GM19240 (cell line): ENCODE results near the gene FGFR2.

Experiments
- DNase-seq: peaks from one replicate; pipeline ENCODE4 v3.0.0; 2011; ENCODE audit warnings: low spot score; ENCODE audit not compliant: insufficient read length

Gene FGFR2

GRCh38 chr10:121459279-121459621 lies 139.0 kb downstream of the FGFR2 start:
- DNase-seq, result no peak

GRCh38 chr10:121457729-121458128 lies 140.5 kb downstream of the FGFR2 start:
- no peak for DNase-seq

GRCh38 chr10:121455377-121455776 lies 142.9 kb downstream of the FGFR2 start:
- no peak for DNase-seq

GRCh38 chr10:121454781-121455180 lies 143.5 kb downstream of the FGFR2 start:
- DNase-seq, result no peak

GRCh38 chr10:121453160-121453559 lies 145.1 kb downstream of the FGFR2 start:
- DNase-seq, result no peak

- no peak for DNase-seq
These were observed 145.7 kb downstream of the FGFR2 start for GRCh38 chr10:121452581-121452980.

- no peak for DNase-seq
These were observed 148.0 kb downstream of the FGFR2 start for GRCh38 chr10:121450247-121450646.

GRCh38 chr10:121449482-121449924 lies 148.7 kb downstream of the FGFR2 start:
- no peak for DNase-seq

GRCh38 chr10:121448766-121449421 lies 149.3 kb downstream of the FGFR2 start:
- DNase-seq, result no peak

GRCh38 chr10:121444520-121445165 lies 153.6 kb downstream of the FGFR2 start:
- no peak for DNase-seq

GRCh38 chr10:121442086-121442935 lies 155.9 kb downstream of the FGFR2 start:
- DNase-seq, result no peak

- DNase-seq, result no peak
These were observed 157.8 kb downstream of the FGFR2 start for GRCh38 chr10:121440461-121440860.

GRCh38 chr10:121438333-121438732 lies 159.9 kb downstream of the FGFR2 start:
- DNase-seq, result no peak

GRCh38 chr10:121437596-121437995 lies 160.6 kb downstream of the FGFR2 start:
- DNase-seq, result no peak

GRCh38 chr10:121436630-121437341 lies 161.5 kb downstream of the FGFR2 start:
- DNase-seq, result no peak

GRCh38 chr10:121436281-121436629 lies 162.0 kb downstream of the FGFR2 start:
- DNase-seq, result no peak

- no peak for DNase-seq
These were observed 163.0 kb downstream of the FGFR2 start for GRCh38 chr10:121435099-121435875.

- DNase-seq, result no peak
These were observed 164.3 kb downstream of the FGFR2 start for GRCh38 chr10:121433965-121434364.

GRCh38 chr10:121428867-121429266 lies 169.4 kb downstream of the FGFR2 start:
- no peak for DNase-seq
